Measurements from ENCODE around the gene CLPTM1.
A peak's percentile ranks its signal among the peaks of the same experiment; 100 is the strongest.
"Not testable (repeated sequence)": the region's sequence is repeated elsewhere in the genome, so short reads cannot be mapped to it uniquely, and the experiment has no call there.

Gene CLPTM1

DNA sequence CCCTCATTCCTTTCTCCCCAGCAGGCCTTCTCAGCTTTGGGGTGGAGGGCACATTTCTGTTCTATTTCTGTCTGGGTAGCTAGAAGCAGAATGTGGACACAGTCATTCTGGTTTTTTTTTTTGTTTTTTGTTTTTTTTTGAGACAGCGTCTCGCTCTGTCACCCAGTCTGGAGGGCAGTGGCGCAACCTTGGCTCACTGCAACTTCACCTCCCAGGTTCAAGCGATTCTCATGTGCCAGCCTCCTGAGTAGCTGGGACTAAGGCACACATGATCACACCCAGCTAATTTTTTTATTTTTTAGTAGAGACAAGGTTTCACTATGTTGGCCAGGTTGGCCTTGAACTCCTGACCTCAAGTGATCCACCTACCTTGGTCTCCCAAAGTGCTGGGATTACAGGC lies 20.3 kb downstream of the CLPTM1 start:
- DNase-seq: no peak

DNA sequence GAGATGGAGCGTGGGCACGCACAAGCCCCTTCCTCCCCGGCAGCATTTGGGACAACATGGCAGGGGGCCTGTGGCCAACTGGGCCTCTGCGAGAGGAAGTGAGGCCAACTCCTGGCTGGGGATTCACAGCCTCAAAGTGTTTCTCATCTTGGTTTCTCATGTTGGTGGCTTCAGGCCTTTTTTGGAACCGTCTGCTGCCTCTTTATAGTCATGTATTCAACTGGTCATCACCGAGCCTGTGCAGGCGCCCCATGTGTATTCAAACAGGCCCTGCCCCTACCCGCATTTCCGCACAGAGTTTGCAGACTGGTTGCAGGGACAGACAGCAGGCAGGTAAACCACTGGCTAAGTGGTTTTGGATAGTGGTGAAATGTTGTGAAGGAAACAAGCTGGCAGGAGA lies 28.8 kb downstream of the CLPTM1 start:
- no peak for DNase-seq

DNA sequence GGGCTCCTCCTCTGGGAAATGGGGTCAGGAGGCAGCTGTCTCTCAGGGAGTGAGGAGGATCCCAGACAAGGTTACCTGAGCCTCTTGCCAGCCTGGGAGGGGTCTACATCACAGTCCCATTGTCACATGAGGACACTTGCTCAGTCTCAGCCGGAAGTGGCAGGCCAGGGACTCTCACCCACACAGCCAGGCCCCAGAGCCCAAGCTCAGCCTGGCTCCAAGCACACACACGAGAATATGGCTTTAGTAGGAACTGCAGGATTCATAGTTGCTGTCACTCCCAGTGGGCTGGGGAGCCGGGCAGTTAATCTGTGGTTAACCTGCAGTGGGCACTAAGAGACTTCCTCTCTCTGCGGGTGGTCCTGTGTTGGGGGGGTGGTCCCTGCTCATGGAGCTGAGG lies 30.3 kb downstream of the CLPTM1 start:
- no peak for DNase-seq

DNA sequence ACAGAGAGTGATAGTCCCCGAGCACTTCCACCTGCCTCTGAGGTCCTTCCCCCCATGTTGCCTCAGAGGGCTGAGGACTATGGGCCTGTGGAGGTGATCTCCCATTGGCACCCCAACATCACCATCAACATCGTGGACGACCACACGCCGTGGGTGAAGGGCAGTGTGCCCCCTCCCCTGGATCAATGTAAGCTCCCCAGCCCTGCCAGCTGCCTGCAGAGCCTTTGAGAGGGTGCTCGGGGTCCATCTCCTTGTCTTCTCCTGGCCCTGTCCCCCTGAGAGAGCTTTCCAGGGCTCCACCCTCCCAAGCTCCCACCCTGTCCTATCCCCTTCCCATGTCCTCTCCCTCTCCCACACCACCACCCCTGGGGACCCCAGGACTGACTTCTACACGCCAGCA lies 31.2 kb downstream of the CLPTM1 start:
- DNase-seq: no peak

DNA sequence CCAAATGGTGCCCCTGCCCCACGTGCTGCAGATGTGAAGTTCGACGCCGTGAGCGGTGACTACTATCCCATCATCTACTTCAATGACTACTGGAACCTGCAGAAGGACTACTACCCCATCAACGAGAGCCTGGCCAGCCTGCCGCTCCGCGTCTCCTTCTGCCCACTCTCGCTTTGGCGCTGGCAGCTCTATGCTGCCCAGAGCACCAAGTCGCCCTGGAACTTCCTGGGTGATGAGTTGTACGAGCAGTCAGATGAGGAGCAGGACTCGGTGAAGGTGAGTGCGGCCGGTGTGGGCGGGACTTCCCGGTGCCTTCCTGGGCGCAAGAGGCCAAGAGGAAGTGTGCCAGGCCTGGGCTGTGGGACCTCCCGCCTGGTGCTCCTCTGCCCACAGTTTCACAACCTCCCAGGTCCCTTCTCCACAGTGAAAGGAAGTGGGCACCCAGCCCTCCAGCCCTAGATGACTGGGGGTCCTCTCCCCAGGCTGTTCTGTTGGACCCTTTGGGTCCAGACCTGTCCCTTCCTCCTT lies 32.0 kb downstream of the CLPTM1 start:
- DNase-seq: no peak

DNA sequence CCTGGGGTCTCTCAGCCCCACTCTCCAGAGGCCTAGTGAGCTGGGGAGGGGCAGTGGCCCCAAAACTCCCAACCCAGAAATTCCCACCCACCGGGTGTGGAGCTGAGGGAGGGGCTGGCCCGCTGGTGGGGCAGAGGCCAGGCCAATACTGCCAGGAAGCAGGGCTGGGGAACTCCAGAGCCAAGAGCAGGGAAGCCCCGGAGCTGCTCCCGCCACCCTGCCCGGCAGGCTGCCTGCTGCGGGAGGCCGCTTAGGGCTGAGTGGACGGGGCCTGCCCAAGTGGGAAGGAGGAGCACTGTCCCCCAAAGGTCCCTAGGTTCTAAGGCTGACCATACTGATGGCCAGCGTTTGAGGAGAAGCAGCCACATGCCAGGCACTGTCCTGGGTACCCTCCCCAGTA lies 33.1 kb downstream of the CLPTM1 start:
- no peak for DNase-seq

DNA sequence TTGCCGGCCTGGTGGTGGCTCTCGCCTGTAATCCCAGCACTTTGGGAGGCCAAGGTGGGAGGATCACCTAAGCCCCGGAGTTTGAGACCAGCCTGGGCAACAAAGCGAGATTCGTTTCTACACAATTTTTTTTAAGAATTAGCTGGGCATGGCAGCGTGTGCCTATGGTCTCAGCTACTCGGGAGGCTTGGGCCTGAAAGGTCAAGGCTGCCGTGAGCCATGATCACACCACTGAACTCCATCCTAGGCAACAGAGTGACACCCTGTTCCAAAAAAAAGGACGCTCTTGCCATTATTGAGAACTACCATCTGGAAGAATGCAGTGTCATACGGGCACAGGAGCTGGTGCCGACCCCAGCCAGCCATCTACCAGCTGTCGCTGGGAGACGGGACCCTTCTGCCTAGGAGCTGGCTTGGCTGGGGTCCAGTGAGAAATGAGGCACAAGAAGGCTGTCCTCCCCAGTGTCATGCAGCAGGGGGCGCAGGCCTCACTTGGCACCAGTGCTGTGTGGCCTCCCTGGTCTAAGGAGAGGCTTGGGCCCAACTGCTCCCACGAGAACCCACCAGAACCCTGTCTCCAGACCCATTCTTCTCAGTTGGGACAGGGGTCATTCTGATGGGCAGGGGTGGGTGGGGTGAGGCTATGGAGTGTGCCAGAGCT lies 33.8 kb downstream of the CLPTM1 start:
- DNase-seq: peak; percentile 88

DNA sequence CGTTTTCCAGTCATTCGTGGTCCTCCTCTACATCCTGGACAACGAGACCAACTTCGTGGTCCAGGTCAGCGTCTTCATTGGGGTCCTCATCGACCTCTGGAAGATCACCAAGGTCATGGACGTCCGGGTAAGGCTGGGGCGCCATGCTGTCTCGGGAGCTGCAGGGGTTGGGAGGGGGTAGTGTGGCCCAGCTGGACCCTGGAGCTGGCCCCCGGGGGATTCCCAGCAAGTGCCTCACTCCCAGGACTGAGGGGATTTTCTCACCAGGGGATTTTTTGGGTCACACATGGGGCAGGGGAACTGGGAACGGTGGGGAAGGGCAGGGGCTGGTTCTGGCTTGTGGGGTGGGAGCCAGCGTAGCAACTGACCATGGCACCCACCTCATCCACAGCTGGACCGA lies 35.3 kb downstream of the CLPTM1 start:
- no peak for DNase-seq

DNA sequence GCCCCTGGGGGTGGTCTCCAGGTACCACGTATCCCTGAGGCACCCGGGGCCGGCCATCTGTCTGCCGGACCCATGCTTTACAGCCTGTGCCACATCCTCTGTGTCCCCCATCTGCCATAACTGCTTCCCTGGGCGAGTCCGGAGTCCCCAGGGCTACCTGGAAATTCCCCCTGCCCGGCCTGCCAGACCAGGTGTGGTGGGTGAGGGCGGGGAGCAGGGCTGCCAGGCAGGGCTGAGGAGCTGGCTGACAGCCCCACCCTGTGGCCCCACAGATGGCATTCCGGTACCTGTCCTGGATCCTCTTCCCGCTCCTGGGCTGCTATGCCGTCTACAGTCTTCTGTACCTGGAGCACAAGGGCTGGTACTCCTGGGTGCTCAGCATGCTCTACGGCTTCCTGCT lies 35.8 kb downstream of the CLPTM1 start:
- DNase-seq: no peak

DNA sequence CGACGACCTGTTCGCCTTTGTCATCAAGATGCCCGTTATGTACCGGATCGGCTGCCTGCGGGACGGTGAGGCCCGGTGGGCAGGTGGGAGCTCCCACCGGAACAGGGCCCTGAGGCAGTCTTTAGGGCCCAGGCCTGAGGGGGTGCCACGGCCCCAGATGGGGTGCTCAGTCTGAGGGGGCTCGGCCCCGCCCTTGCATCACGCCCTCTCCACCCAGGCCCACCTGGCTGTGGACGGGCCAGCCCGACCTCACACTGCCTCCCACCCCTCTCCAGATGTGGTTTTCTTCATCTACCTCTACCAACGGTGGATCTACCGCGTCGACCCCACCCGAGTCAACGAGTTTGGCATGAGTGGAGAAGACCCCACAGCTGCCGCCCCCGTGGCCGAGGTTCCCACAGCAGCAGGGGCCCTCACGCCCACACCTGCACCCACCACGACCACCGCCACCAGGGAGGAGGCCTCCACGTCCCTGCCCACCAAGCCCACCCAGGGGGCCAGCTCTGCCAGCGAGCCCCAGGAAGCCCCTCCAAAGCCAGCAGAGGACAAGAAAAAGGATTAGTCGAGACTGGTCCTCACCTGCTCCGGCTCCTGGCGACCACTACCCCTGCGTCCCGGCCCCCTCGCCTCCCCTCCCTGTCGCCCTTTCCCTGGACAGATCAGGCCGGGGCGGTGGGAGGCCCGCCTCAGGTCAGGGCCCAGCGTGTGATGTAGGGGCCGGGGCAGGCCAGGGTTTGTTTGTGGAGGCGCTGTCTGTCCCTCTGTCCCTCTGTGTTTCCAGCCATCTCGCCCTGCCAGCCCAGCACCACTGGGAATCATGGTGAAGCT lies 37.4 kb downstream of the CLPTM1 start:
- DNase-seq: no peak

DNA sequence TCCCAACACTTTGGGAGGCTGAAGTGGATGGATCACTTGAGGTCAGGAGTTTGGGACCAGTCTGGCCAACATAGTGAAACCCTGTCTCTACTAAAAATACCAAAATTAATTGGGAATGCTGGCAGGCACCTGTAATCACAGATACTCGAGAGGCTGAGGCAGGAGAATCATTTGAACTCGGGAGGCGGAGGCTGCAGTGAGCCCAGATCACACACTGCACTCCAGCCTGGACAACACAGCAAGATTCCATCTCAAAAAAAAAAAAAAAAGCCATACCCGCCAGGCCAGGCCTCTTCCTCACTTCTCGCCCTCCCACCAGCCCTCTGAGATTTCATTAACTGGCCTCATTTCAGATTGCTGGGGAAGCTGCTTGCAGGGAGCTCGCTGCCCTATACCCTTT lies 38.3 kb downstream of the CLPTM1 start:
- no peak for DNase-seq

DNA sequence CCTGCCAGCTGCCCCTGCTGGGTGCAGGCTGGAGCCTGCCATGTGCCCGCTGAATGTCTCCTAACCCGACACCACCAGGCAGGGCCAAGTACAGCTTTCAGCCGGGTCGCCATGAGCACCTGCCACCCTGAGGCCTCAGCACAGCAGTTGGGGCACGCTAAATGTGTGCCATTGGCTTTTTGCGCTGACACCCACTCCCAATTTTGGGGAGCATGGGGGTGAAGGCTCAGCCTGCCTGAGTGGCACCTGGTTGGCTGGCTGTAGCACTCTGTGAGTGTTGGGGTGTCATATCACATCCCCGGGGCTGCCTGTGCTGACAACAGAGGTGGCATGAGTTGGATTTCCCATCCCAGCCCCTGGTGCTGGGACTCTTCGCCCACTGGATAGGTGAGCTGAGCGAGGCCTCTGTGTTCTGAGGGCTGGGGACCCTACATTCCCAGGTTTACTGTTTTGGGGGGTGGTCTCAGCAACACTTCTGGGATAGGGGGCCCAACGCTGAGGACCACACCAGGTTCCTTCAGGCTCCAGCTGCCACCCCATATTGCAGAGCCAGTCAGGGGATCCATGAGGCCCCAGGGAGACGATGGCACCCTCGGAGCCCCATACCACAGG lies 38.9 kb downstream of the CLPTM1 start:
- DNase-seq: no peak

DNA sequence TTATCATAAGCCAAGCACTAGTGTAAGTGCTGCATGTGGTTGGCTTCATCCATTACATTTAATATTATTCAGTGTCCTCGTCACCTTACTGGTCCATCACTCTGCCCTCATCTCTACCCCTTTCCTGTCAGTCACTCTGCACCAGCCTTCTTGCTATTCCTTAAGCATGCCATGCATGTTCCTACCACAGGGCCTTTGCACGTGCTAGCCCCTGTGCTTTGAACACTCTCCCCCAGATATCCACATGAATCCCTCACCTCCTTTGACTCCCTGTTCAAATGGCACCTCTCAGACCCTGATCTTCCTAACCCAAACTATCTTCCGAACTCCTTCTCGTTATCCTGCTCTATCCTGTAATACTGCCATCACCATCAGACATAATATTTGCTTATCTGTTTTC lies 42.8 kb downstream of the CLPTM1 start:
- no peak for DNase-seq

DNA sequence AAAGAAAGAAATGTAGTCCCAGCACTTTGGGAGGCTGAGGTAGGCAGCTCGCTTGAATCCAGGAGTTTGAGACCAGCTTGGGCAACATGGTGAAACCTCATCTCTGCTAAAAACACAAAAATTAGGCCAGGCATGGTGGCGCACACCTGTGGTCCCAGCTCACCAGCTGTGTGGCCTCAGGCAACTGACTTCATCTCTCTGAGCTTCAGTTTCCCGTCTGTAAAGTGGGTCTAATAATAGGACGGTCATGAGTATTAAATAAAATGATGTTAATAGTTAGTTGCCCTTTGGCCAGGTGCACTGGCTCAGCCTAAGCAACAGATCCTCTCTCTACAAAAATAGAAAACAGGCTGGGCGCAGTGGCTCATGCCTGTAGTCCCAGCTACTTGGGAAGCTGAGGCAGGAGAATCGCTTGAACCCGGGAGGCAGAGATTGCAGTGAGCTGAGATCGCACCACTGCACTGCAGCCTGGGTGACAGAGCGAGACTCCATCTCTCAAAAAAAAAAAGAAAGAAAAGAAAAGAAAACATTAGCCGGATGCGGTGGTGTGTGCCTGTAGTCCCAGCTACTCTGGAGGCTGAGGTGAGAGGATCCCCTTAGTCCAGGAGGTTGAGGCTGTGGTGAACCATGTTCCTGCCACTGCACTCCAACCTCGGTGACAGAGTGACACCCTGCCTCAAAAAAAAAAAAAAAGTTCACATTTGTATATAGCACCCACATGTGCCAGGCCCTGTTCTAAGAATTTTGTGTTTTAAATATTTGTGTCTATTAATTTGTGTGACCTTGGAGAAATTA lies 44.1 kb downstream of the CLPTM1 start:
- not testable (repeated sequence) for DNase-seq

DNA sequence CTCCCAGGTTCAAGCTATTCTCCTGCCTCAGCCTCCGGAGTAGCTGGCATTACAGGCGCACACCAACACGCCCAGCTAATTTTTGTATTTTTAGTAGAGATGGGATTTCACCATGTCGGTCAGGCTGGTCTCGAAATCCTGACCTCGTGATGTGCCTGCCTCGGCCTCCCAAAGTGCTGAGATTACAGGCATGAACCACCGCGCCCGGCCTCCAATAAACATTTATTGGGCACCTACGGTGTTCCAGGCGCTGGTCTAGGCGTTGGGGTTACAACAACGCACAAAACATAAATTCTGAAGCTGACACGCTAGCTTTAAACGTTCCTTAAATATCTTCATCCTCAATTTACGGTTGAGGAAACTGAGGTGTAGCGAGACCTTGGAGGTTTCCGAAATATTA lies 45.5 kb downstream of the CLPTM1 start:
- not testable (repeated sequence) for DNase-seq

DNA sequence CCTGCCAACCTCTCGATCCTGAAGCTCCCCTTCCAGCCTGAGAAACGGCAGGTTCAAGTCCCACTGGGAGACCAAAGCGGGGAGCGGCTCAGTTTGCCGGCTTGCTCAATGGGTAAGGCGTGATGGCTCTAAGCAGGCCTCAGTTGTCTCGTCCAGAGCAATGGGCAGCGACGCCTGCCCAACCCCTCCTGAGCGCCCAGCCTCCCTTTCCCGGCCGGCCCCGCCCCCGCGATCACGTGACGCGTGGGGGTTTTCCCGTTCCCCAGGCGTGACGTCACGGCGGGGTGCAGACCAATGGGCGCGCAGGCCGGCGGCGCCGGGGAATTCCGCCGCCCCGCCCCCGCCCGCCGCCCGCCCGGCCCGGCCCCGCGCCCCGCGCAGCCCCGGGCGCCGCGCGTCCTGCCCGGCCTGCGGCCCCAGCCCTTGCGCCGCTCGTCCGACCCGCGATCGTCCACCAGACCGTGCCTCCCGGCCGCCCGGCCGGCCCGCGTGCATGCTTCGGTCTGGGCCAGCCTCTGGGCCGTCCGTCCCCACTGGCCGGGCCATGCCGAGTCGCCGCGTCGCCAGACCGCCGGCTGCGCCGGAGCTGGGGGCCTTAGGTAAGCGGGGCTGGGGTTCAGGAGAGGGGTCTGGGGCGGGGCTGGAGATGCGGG lies 46.0 kb downstream of the CLPTM1 start, which contains the start of gene RELB:
Gene RELB (plus strand): TSS at position 378 of the 653 bp plus-strand sequence. CDS start 116 bp downstream, at position 494.
- DNase-seq: peak; percentile 93

DNA sequence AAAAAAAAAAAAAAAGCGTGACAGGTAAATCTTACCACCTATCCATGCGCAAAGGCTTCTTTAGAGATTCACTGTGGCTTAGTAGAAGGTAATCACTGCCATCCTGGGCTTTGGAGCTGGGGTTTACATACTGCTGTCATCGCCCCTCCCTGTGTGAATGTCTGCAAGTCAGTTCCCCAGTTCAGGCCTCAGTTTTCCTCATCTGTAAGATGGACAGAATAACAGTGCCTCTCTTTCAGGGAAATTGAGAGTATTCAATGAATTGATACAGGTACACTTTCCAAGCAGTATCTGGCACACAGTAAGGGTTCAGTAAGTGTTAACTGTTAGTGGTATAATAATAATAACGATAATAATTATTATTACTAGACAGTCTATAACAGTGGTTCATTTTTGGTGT lies 48.3 kb downstream of the CLPTM1 start:
- no peak for DNase-seq

DNA sequence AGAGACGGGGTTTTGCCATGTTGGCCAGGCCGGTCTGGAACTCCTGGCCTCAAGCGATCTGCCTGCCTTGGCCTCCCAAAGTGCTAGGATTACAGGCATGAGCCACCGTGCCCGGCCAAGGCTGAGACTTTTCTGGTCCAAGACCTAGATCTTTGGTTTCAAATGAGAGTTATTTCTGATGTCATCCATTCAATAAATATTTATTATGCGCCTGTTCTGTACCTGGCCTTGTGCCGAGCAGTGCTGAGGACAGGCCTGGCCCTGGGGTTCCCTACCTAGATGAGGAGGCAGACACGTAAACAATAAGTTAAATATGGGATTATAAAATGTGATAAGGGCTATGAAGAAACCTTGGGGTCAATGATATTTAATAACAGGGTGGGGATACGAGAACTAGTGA lies 50.6 kb downstream of the CLPTM1 start:
- no peak for DNase-seq

DNA sequence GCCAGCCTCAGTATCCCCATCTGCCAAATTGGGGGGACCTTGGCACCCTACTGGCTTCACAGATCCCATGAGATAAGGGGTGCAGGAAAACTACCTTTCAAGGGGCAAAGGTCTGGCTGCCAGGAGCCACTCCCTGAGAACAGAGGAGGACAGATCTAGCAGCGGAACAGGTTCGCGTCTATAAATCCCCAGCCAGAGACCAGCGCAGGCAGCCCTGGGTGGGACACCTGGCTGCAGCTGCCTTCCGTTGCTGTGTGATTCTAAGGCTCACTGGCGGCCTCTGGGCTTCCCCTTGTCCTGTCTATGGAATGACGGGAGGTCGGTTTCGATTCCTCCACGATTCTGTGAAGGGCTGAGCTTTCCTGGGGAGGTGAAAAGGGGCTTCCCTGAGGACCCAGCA lies 53.4 kb downstream of the CLPTM1 start:
- DNase-seq: no peak

DNA sequence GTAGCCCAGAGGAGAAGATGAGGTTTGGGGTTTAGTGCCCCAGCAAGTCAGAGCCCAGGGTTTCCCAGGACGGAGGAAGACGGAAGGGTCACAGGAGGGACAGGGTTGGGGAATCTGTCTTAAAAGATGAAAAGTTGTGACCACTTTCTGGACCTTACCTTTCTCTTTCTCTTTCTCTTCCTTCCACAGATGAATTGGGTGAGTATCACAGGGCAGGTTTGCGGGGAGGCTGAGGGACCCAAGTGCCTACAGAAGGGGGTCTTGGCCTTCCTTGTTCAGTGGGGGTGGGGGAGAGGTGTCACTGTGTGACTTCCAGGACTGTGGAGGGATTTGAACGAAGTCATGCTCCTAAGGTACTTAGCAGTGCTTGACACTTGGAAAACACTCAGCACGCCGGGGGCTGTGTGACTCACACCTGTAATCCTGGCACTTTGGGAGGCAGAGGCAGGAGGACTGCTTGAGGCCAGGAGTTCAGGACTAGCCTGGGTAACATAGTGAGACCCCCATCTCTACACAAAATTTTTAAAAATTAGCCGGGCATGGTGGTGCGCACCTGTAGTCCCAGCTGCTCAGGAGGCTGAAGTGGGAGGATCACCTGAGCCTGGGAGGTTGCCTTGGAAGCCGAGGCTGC lies 54.6 kb downstream of the CLPTM1 start:
- no peak for DNase-seq

DNA sequence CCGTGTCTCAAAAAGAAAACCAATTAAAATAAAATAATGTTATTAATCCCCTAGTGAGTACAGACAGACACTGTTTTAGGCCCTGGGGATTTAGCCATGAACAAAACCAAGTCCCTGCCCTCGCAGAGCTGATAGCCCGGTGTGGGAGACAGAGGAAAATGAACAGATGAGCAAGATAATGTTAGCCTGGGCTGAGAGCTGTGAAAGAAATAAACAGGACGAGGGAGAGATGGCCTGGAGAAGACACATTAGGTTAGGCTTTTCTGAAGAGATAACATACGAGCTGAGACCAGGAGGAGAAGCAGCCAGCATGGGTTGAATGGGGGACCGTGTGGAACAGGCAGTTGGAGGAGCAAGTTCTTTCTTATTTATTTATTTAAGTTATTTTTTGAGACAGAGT lies 55.1 kb downstream of the CLPTM1 start:
- DNase-seq: peak; percentile 24

DNA sequence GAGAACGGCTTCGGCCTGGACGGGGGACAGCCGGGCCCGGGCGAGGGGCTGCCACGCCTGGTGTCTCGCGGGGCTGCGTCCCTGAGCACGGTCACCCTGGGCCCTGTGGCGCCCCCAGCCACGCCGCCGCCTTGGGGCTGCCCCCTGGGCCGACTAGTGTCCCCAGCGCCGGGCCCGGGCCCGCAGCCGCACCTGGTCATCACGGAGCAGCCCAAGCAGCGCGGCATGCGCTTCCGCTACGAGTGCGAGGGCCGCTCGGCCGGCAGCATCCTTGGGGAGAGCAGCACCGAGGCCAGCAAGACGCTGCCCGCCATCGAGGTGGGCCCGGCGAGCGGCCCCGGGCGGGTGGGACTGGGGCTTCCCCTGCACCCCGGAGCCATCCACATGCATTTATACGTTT lies 56.8 kb downstream of the CLPTM1 start:
- DNase-seq: no peak
